ENCODE data around the gene TRPC5OS.

DNA sequence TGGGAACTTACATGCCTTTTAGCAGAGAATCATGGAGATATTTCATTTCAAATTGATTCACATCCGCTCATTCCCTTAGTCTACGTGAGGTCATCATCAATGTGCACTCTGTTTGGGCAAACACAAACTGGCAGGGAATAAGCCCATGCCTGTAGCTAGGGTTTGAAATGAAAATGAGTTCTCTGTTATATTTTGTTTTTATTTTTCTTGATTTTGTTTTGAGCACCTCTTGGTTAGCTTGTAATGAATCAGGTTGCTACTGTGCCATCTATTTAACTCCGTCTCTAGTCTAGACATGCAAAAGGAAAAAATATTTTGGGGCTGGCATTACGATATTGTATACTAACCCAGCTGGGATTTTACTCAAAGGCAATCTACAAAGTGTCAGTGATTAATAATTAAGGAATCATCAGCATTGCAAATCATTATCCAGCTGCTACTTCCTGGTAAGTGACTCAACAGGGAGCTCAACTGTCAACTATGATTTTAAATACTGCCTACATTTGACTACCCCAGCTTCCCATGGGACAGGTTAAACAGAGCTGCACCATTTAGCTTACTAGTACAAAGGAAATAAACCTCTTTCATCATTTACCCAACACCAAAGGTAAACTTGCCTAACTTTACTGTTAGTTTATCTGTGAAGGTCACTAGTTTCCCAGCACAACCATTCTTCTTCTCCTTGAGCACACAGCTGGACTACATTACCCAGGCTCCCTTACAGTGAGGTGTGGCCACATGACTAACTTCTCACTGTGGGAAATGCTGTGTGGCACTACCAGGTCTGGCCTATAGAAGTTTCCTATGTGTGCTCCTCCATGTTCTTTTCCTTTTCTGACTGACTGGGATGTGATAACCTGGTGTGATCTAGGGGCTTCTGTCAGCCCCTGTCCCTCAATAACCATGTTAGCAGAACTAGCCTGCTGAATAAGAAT, 21.2 kb upstream of the TRPC5OS start:
- TF ChIP-seq, protein P1, sequence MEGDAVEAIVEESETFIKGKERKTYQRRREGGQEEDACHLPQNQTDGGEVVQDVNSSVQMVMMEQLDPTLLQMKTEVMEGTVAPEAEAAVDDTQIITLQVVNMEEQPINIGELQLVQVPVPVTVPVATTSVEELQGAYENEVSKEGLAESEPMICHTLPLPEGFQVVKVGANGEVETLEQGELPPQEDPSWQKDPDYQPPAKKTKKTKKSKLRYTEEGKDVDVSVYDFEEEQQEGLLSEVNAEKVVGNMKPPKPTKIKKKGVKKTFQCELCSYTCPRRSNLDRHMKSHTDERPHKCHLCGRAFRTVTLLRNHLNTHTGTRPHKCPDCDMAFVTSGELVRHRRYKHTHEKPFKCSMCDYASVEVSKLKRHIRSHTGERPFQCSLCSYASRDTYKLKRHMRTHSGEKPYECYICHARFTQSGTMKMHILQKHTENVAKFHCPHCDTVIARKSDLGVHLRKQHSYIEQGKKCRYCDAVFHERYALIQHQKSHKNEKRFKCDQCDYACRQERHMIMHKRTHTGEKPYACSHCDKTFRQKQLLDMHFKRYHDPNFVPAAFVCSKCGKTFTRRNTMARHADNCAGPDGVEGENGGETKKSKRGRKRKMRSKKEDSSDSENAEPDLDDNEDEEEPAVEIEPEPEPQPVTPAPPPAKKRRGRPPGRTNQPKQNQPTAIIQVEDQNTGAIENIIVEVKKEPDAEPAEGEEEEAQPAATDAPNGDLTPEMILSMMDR (conservative IDR thresholded peaks at IDR 0.05): no peak
- TF ChIP-seq ZFX (IDR thresholded peaks at IDR 0.05): no peak
